Measurements from ENCODE around the gene TDRD10. TPM values are rescaled to one million over a fixed set of nuclear protein-coding genes. Genes with fewer than 3 reads are reported as not detected.

TDRD10 gene
- total and polyA plus RNA-seq, 2 of the 4 experiments (the other 2 are of a cell fraction), result not detected

DNA sequence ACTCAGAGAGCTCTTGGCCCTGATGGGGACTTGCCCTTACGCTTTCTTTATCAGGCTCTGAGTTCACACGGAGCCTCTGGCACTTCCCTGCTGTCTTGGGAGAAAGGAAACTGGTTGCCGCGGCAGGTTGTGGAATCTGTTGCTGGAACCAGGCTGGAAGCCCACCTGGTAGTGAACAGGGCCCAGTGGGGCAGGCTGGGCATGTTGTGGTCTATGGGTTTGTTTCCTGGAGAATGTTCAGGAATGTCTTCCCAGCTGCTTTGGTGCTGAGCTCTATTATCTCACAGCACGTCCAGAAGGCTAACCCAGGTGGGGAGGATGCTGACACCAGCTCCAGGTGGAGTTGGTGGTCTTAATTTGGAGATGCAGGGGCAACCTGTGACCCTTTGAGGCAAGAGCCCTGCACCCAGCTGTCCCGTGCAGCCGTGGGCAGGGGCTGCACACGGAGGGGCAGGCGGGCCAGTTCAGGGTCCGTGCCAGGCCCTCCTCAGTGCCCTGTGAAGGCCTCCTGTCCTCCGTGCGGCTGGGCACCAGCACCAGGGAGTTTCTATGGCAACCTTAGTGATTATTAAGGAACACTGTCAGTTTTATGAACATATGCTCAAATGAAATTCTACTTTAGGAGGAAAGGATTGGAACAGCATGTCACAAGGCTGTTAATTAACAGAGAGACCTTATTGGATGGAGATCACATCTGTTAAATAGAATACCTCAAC, 33.3 kb upstream of the TDRD10 start:
- ChIA-PET POLR2A (ENCODE audit: unreplicated experiment) (no interaction called here), CTCF (interaction anchor here (0.6 kb wide), 1 partner anchor 705 kb away, joined by 6 read pairs; the partner anchor contains the start of gene KRTCAP2)
- Histone ChIP-seq H3K4ac (ENCODE audit: low read depth, low read length) (no peak overlapping the region), H4K8ac (ENCODE audit: low read depth in 2 of 2, low read length in 2 of 2) (no peak overlapping the region), H4K20me1 (ENCODE audit: insufficient read depth, low read length) (no peaks in the 10 kb centered on the region), H4K5ac (ENCODE audit: low read depth, low read length) (no peak overlapping the region), H3K9ac (ENCODE audit: low read depth, low read length) (no peak overlapping the region), H2BK120ac (ENCODE audit: low read depth, low read length) (no peak overlapping the region), H2AFZ (replicated peaks; ENCODE audit: low read length, poor library complexity) (no peak overlapping the region), H3K4me2 (ENCODE audit: low read depth, low read length) (no peak overlapping the region), H4K91ac (ENCODE audit: insufficient read depth, low read depth, low read length) (no peak overlapping the region; the same call in 1 of the 2 replicates), H3K36me3 (ENCODE audit: control insufficient read depth, insufficient read depth, low read length) (peaks cover 13% of the 10 kb centered on the region; the same call in 1 of the 2 replicates), H3K27me3 (ENCODE audit: control insufficient read depth, insufficient read depth, low read length) (no peaks in the 10 kb centered on the region; the same call in 1 of the 2 replicates), H3K9me1 (ENCODE audit: insufficient read depth, low read length) (peaks cover 2% of the 10 kb centered on the region), H2BK20ac (ENCODE audit: low read depth, low read length) (no peak overlapping the region), H2BK15ac (ENCODE audit: low read depth, low read length) (no peak overlapping the region), H2AK9ac (replicated peaks; ENCODE audit: low read depth, low read length, poor library complexity) (no peak overlapping the region), H3K14ac (replicated peaks; ENCODE audit: low read depth, low read length) (no peak overlapping the region), H2AK5ac (ENCODE audit: low read depth, low read length) (no peak overlapping the region; the same call in 1 of the 2 replicates), H2BK5ac (ENCODE audit: low read depth, low read length, poor library complexity, severe bottlenecking) (no peak overlapping the region), H3K56ac (ENCODE audit: extremely low read depth, insufficient read depth, low read length) (no peak overlapping the region), H3K79me1 (ENCODE audit: low read depth in 1 of 2, low read length in 2 of 2) (no peaks in the 10 kb centered on the region), H3K18ac (ENCODE audit: low read depth, low read length) (no peak overlapping the region), H3K9me3 (ENCODE audit: control insufficient read depth, insufficient read depth, low read length) (no peaks in the 10 kb centered on the region), H3K4me1 (ENCODE audit: control insufficient read depth, insufficient read depth, low read length) (peaks cover 2% of the 10 kb centered on the region), H3K23ac (ENCODE audit: low read depth, low read length) (no peak overlapping the region), H3K27ac (ENCODE audit: insufficient read depth, low read length) (no peak overlapping the region), H3K4me3 (ENCODE audit: insufficient read depth, low read depth, low read length) (no peak overlapping the region)
- no peak for ATAC-seq (ENCODE audit: low read depth)
- TF ChIP-seq, protein P1, sequence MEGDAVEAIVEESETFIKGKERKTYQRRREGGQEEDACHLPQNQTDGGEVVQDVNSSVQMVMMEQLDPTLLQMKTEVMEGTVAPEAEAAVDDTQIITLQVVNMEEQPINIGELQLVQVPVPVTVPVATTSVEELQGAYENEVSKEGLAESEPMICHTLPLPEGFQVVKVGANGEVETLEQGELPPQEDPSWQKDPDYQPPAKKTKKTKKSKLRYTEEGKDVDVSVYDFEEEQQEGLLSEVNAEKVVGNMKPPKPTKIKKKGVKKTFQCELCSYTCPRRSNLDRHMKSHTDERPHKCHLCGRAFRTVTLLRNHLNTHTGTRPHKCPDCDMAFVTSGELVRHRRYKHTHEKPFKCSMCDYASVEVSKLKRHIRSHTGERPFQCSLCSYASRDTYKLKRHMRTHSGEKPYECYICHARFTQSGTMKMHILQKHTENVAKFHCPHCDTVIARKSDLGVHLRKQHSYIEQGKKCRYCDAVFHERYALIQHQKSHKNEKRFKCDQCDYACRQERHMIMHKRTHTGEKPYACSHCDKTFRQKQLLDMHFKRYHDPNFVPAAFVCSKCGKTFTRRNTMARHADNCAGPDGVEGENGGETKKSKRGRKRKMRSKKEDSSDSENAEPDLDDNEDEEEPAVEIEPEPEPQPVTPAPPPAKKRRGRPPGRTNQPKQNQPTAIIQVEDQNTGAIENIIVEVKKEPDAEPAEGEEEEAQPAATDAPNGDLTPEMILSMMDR (conservative IDR thresholded peaks at IDR 0.05; ENCODE audit: low read depth, low read length), result no peak
- no peak for TF ChIP-seq RFX5 (IDR thresholded peaks at IDR 0.05; ENCODE audit: low read depth, low read length)
- TF ChIP-seq MAFK (IDR thresholded peaks at IDR 0.05; ENCODE audit: low read depth, low read length), result no peak
- no peak for TF ChIP-seq RCOR1 (IDR thresholded peaks at IDR 0.05; ENCODE audit: insufficient replicate concordance, low read length)
- TF ChIP-seq MXI1 (IDR thresholded peaks at IDR 0.05; ENCODE audit: borderline replicate concordance, low read depth, low read length), result no peak
- TF ChIP-seq RAD21 (IDR thresholded peaks at IDR 0.05; ENCODE audit: low read length), result no peak
- no peak for TF ChIP-seq FOS (IDR thresholded peaks at IDR 0.05; ENCODE audit: low read depth, low read length)
- TF ChIP-seq NFE2L2 (IDR thresholded peaks at IDR 0.05; ENCODE audit: low read depth, low read length), result no peak
- intact Hi-C loops (cut with micrococcal nuclease), result no loop called here
- in situ Hi-C loops (cut with MboI; ENCODE audit: low sequenced_read_pairs), result no loop called here
- no TSS peak for BruUV-seq (replicated peaks)
- 70% methylated on average over 2 of the region's 12 CpGs; no CpG with 5 or more reads in 1 of the 2 experiments for WGBS, 2 experiments (ENCODE audit: extremely low coverage in 2 of 2, insufficient read length in 1 of 2)
- dilution Hi-C loops (cut with HindIII; ENCODE audit: low sequenced_read_pairs, unreplicated experiment), result no loop called here
- DNase-seq, result no peak

Measured in IMR-90 (cell line).